ENCODE data around the gene CALHM2.

DNA sequence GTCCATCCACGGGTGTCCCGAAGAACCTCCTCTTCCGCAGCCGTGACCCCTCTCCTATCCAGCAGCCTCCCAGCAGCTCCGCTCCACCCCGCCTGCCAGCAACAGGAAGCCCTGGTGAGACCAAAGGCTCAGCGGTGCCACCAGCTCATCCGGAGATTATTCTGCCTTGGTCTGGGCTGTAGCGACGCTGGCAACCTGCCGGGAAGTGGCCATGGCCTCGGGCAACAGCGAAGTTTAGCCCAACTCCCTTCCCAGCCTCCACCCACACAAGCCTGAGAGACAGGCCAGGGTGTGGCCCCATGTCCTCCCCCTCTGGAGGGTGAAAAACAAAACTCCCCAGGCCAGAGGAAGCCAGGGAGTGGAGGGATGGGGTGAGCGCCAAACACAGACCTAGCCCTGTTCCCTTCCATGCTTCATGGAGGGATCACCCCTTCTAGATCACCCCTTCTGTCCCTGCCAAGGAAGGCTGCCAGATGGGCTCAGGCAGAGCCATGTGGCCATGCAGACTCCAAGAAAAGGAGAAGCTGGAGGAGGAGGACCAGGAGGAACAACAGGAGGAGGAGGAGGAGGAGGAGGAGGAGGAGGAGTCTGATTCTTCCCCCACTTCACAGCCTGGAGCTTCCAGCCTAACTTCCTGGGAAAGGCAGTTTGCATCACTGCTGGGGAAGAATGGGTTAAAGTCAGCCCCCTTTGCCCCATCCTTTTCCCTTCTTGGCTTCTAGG, 918 bp downstream of the CALHM2 start:
- TF ChIP-seq RAD21 (IDR thresholded peaks at IDR 0.05; ENCODE audit: low read length): no peak
- TF ChIP-seq, protein P1, sequence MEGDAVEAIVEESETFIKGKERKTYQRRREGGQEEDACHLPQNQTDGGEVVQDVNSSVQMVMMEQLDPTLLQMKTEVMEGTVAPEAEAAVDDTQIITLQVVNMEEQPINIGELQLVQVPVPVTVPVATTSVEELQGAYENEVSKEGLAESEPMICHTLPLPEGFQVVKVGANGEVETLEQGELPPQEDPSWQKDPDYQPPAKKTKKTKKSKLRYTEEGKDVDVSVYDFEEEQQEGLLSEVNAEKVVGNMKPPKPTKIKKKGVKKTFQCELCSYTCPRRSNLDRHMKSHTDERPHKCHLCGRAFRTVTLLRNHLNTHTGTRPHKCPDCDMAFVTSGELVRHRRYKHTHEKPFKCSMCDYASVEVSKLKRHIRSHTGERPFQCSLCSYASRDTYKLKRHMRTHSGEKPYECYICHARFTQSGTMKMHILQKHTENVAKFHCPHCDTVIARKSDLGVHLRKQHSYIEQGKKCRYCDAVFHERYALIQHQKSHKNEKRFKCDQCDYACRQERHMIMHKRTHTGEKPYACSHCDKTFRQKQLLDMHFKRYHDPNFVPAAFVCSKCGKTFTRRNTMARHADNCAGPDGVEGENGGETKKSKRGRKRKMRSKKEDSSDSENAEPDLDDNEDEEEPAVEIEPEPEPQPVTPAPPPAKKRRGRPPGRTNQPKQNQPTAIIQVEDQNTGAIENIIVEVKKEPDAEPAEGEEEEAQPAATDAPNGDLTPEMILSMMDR (IDR thresholded peaks at IDR 0.05): no peak
- TF ChIP-seq MEF2A (IDR thresholded peaks at IDR 0.05; ENCODE audit: borderline replicate concordance, low read depth): no peak
- no peak for TF ChIP-seq NRF1 (IDR thresholded peaks at IDR 0.05; ENCODE audit: low read depth, low read length)
- TF ChIP-seq, protein P2, sequence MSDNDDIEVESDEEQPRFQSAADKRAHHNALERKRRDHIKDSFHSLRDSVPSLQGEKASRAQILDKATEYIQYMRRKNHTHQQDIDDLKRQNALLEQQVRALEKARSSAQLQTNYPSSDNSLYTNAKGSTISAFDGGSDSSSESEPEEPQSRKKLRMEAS (IDR thresholded peaks at IDR 0.05; ENCODE audit: low read depth): no peak
- TF ChIP-seq POLR2AphosphoS5 (IDR thresholded peaks at IDR 0.05; ENCODE audit: low read depth, low read length): no peak
- no peak for TF ChIP-seq MXI1 (IDR thresholded peaks at IDR 0.05; ENCODE audit: low read depth, low read length)
